ENCODE measurements around the gene KIF16B. TPM values are rescaled to one million over a fixed set of nuclear protein-coding genes. Genes with fewer than 3 reads are reported as not detected.

The KIF16B gene
- total and polyA plus RNA-seq, 2 of the 8 experiments (the other 6 are each of a cell fraction or from before 2014, with no cell fraction given): 3.0 to 9.2 TPM

- ChIA-PET POLR2A (ENCODE audit: partially characterized antibody) (interaction anchor here (0.7 kb wide), 1 partner anchor 9 kb away, joined by 3 read pairs; no protein-coding TSS in a partner anchor), CTCF (ENCODE audit: partially characterized antibody) (interaction anchor here (0.6 to 1.2 kb wide), 3 partner anchors 10 to 87 kb away, joined by 3 read pairs; no protein-coding TSS in a partner anchor)
- H3K9me3 ChIP-seq (ENCODE audit: insufficient read depth in 2 of 2, low read depth in 1 of 2, low read length in 1 of 2): no peaks in the 10 kb centered on the region
- TF ChIP-seq EZH2 (IDR thresholded peaks at IDR 0.05; ENCODE audit: low read depth, low read length, severe bottlenecking) (no peak), TCF12 (IDR thresholded peaks at IDR 0.05; ENCODE audit: low read depth, low read length) (no peak), ASH2L (IDR thresholded peaks at IDR 0.05; ENCODE audit: low read length) (no peak), HDAC6 (IDR thresholded peaks at IDR 0.05; ENCODE audit: low read depth, low read length) (no peak), BCL11A (IDR thresholded peaks at IDR 0.05; ENCODE audit: low read depth in 2 of 2, low read length in 2 of 2) (no peak), SIX5 (IDR thresholded peaks at IDR 0.05; ENCODE audit: low read depth, low read length) (no peak), USF2 (IDR thresholded peaks at IDR 0.05; ENCODE audit: low read length) (no peak), BACH1 (IDR thresholded peaks at IDR 0.05; ENCODE audit: low read length) (no peak), KDM4A (IDR thresholded peaks at IDR 0.05; ENCODE audit: low read depth, low read length, severe bottlenecking) (no peak), ATF2 (IDR thresholded peaks at IDR 0.05; ENCODE audit: low read length) (no peak), SUZ12 (IDR thresholded peaks at IDR 0.05; ENCODE audit: low read length) (no peak), CHD2 (IDR thresholded peaks at IDR 0.05; ENCODE audit: low read length) (no peak)
These were observed 38.6 kb upstream of the KIF16B start for GRCh38 chr20:16611817-16612216.

More at GRCh38 chr20:16611817-16612216, 38.6 kb upstream of the KIF16B start:
- H3K4me1 ChIP-seq (replicated peaks in 1 of 4; ENCODE audit: control insufficient read depth in 3 of 4, insufficient read depth in 4 of 4, low read length in 3 of 4): no peaks in the 10 kb centered on the region
- H4K91ac ChIP-seq (replicated peaks; ENCODE audit: insufficient read length, low read length): no peak overlapping the region
- H3K4ac ChIP-seq (replicated peaks; ENCODE audit: insufficient read length, low read depth, low read length): no peak overlapping the region
- H2BK120ac ChIP-seq (replicated peaks; ENCODE audit: low read depth, low read length): no peak overlapping the region
- no peaks in the 10 kb centered on the region for H3K23me2 ChIP-seq (ENCODE audit: low read depth, low read length)
- H3K9ac ChIP-seq (replicated peaks in 1 of 4; ENCODE audit: extremely low read depth in 1 of 4, low read depth in 3 of 4, low read length in 3 of 4): no peak overlapping the region
- no peak overlapping the region for H4K5ac ChIP-seq (ENCODE audit: insufficient read length, low read depth, low read length)
- no peak overlapping the region for H3K56ac ChIP-seq (replicated peaks; ENCODE audit: insufficient read length, low read depth, low read length)
- no peak overlapping the region for H2BK5ac ChIP-seq (ENCODE audit: low read depth, low read length)
- no peaks in the 10 kb centered on the region for H4K20me1 ChIP-seq (replicated peaks in 1 of 2; ENCODE audit: control insufficient read depth in 1 of 2, insufficient read depth in 2 of 2, low read length in 2 of 2)
- H3K4me2 ChIP-seq (ENCODE audit: insufficient read depth in 1 of 2, low read depth in 2 of 2, low read length in 2 of 2): no peak overlapping the region
- no peak for FAIRE-seq
- no peak overlapping the region for H3K14ac ChIP-seq (ENCODE audit: insufficient read length)
- H2AFZ ChIP-seq (ENCODE audit: low read length): no peak overlapping the region
- no peak overlapping the region for H4K8ac ChIP-seq (ENCODE audit: extremely low read depth, insufficient read depth, low read length)
- no peak overlapping the region for H2BK15ac ChIP-seq (ENCODE audit: low read length)
- no peak overlapping the region for H2BK20ac ChIP-seq (ENCODE audit: low read length)
- no peaks in the 10 kb centered on the region for H3K79me1 ChIP-seq (ENCODE audit: low read depth, low read length)
- 94% methylated on average over 6 of the region's 6 CpGs; no CpG with 5 or more reads in 1 of the 2 experiments for WGBS, 2 experiments (ENCODE audit: extremely low coverage in 1 of 2, insufficient coverage in 1 of 2, insufficient read length in 1 of 2, insufficient replicate concordance in 2 of 2, low coverage in 1 of 2, low lambda C conversion rate in 2 of 2, missing lambda C conversion rate in 1 of 2)
- no peaks in the 10 kb centered on the region for H3K36me3 ChIP-seq (ENCODE audit: control insufficient read depth in 2 of 4, insufficient read depth in 4 of 4, low read length in 3 of 4)
- no peak overlapping the region for H2BK12ac ChIP-seq (ENCODE audit: low read depth, low read length)
- no peaks in the 10 kb centered on the region for H3K27me3 ChIP-seq (replicated peaks in 1 of 4; ENCODE audit: control insufficient read depth in 3 of 4, extremely low read depth in 1 of 4, insufficient read depth in 3 of 4, low read length in 3 of 4)
- H3K79me2 ChIP-seq (ENCODE audit: control insufficient read depth in 1 of 2, insufficient read depth in 2 of 2, low read length in 2 of 2): no peaks in the 10 kb centered on the region
- no peak overlapping the region for H3K4me3 ChIP-seq (ENCODE audit: extremely low read depth in 1 of 4, insufficient read depth in 2 of 4, low read depth in 3 of 4, low read length in 4 of 4)
- H3K23ac ChIP-seq (ENCODE audit: insufficient read length): no peak overlapping the region
- no peak overlapping the region for H3K18ac ChIP-seq (ENCODE audit: extremely low read depth, low read length)
- no peak overlapping the region for H2AK5ac ChIP-seq (ENCODE audit: low read depth, low read length)
- no peak overlapping the region for H3K27ac ChIP-seq (ENCODE audit: low read depth, low read length)
- no peak for DNase-seq (ENCODE audit: low read depth in 1 of 2, low spot score in 2 of 2)

Data from H1 (cell line).